GM19395 (cell line): Measurements from ENCODE around the gene ZNF141.
"Not testable (repeated sequence)": the region's sequence is repeated elsewhere in the genome, so short reads cannot be mapped to it uniquely, and the experiment has no call there.

ENCODE experiments used
- ATAC-seq: cut with Tn5 transposase; IDR thresholded peaks from one replicate; pipeline ENCODE4 v1.9.1; 2021; ENCODE audit warnings: mild to moderate bottlenecking, moderate library complexity; ENCODE audit not compliant: unreplicated experiment

ZNF141 gene

GRCh38 chr4:337143-337931, at the start of gene ZNF141:
ZNF141 (plus strand) TSS chr4:337814; CDS start chr4:337984, 170 bp downstream.
- ATAC-seq: peak; percentile 96

GRCh38 chr4:288891-289290, 48.7 kb upstream of the ZNF141 start:
- ATAC-seq: no peak

- ATAC-seq: no peak
These were observed 42.9 kb upstream of the ZNF141 start for GRCh38 chr4:294732-295131.

GRCh38 chr4:302381-302780, 35.2 kb upstream of the ZNF141 start:
- ATAC-seq: no peak

DNA sequence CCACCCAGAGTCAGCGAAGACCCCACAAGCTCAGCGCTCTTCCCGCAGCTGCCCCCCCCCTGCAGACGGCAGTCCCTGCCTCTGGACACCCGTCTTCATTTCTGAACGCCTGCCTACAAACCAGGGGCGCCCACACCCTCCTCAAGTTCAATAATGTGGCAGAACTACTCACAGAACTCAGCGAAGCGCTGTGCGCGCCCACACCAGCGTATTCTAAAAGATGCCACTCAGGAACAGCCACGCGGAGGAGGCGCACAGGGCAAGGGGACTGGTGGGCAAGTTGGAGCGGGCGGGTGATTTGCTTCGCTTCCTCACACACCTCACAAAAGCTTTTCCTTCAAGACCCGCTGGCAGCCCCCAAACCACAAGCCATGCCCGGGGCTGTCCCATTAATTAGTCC, 33.1 kb upstream of the ZNF141 start:
- not testable (repeated sequence) for ATAC-seq

- no peak for ATAC-seq
These were observed 32.5 kb upstream of the ZNF141 start, which contains the start of gene ZNF732 for GRCh38 chr4:304969-305680. ZNF732 (minus strand) TSS chr4:305474; CDS start chr4:305310, 164 bp downstream.

DNA sequence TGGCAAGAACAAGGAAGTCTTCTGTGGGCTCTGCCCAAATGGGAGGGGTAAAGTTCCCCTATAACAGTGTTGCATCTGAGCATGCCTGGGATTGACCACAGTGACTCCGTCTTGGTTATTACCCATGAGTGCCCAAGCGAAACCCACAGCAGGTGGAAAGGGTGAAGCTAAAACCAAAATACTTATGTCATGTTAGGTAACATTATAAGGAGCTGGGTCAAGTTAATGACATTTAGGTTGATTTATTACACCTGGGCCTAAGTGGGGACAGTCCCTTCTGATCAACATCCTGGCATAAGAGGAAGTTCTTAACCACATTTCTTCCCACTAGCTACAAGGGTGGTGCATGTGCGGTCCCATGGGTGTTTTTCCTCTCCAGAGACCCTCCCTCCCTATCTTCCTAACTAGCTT, 31.1 kb upstream of the ZNF141 start:
- ATAC-seq: no peak

DNA sequence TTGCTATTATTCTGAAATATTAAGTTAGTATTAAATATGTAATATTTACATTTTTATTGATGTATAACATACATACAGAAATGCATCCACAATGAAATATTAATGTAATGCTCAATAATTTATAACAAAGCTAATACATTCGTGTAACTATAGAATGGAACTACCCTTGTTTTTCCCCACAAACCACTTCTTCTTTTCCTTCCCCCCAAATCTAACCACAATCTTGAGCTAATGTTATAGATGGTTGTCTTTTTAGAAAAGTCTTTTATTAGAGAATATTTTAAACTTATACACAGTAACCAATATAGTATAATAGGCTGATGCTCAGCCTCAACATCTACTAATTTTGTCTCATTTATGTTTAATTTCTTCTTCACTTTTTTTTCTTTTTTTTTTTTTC, 27.8 kb upstream of the ZNF141 start:
- ATAC-seq: no peak

DNA sequence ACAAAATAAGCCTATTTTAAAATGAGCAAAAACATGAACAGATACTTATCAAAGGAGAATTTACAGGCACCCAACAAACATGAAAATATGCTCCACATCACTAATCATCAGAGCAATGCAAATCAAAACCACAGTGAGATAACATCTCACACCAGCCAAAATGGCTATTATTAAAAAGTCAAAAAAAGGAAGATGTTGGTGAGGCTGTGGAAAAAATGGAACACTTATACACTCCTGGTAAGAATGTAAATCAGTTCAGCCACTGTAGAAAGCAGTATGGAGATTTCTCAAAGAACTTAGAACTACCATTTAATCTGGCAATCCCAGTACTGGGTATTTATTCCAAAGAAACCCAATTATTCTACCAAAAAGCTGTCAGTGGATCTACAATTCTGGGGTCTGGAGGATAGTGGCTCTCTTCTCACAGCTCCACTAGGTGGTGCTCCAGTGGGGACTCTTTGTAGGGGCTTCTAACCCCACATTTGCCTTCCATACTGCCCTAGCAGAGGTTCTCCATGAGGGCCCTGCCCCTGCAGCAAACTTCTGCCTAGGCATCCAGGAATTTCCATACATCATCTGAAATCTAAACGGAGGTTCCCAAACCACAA, 23.2 kb upstream of the ZNF141 start:
- ATAC-seq: no peak

DNA sequence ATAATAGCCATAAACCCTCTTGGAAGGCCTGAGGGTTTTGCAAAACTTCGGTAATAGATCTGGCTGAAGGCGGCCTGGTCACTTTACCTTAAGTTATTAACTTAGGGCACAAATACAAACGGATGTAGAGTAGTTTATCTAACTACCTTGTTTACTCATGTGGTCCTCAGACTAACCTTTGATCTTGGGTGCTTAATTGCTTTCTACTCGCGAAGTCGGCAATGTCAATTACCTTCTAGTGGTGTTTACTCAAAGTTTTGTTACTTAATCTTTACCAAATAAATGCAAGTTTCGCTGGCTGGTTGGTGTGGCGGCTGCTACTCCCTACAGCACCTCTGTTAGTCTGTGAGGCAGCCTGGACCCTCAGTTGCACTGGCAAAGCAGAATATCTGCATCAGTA, 8.9 kb upstream of the ZNF141 start:
- no peak for ATAC-seq

DNA sequence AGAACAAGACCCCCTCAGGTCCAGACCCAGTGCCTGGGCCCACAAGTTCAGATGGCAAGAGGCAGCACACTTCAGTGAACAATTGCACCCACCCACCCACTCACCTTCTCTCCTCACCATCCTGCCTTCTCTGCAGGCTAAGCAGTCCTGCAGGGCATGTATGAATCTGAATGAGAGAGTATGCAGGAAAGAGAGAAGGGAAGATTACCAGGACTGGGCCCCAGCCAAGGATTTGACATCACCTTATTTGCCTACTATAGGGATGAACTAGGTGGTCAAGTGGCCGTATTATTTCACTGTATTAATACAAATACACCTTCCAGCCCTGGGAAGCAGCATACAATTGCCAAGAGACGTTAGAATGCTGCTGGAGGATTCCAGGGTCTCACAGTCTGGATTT, 2.1 kb upstream of the ZNF141 start:
- no peak for ATAC-seq

GRCh38 chr4:336099-336892, 1.3 kb upstream of the ZNF141 start:
- no peak for ATAC-seq

- ATAC-seq: no peak
These were observed 796 bp upstream of the ZNF141 start for GRCh38 chr4:336893-337142.

- peak; percentile 48 for ATAC-seq
These were observed 531 bp downstream of the ZNF141 start for GRCh38 chr4:337932-338758.

- ATAC-seq: no peak
These were observed 1.1 kb downstream of the ZNF141 start for GRCh38 chr4:338759-339097.

GRCh38 chr4:340011-340410, 2.4 kb downstream of the ZNF141 start:
- no peak for ATAC-seq

GRCh38 chr4:373062-373839, 35.6 kb downstream of the ZNF141 start:
- no peak for ATAC-seq

- ATAC-seq: no peak
These were observed 36.9 kb downstream of the ZNF141 start for GRCh38 chr4:374298-375160.
